HEK293 (cell line): ENCODE measurements around the gene ABHD16B.

Experiments used
- CTCF ChIA-PET: fragments of 350-600 bp; formaldehyde crosslinking; extraction: SDS; loops from one replicate; lab custom pipeline; 2021; ENCODE audit warnings: antibody characterized with exemption; lab: Yijun Ruan, JAX
- POLR2A ChIA-PET: fragments of 300-600 bp; formaldehyde crosslinking; extraction: SDS; loops from one replicate; lab custom pipeline; 2020; ENCODE audit warnings: antibody characterized with exemption, inconsistent platforms; lab: Yijun Ruan, JAX
- H3K27ac ChIP-seq: fragments of 200-500 bp; sonication (Bioruptor generic); 2 replicates; pipeline ENCODE4 v1.5.1; 2014; ENCODE audit warnings: low read depth, low read length, control low read depth, inconsistent platforms; ENCODE audit errors: extremely low read depth
- H3K36me3 ChIP-seq, 2 experiments: fragments of 200-500 bp in 1 of 2; sonication (Bioruptor generic) in 1 of 2; 1 replicate in 1 of 2; 2 replicates in 1 of 2; pipeline ENCODE4 v1.5.1; 2014 to 2017; ENCODE audit warnings: inconsistent platforms in 2 of 2, low read length in 2 of 2; ENCODE audit not compliant: control insufficient read depth in 2 of 2, insufficient read depth in 1 of 2
- H3K4me1 ChIP-seq: fragments of 200-500 bp; sonication (Bioruptor generic); 2 replicates; pipeline ENCODE4 v1.5.1; 2014; ENCODE audit warnings: mild to moderate bottlenecking, low read length, inconsistent platforms; ENCODE audit not compliant: control insufficient read depth, insufficient read depth
- H3K4me3 ChIP-seq: 2 replicates; pipeline ENCODE4 v1.5.1; 2011; ENCODE audit warnings: low read depth, mild to moderate bottlenecking, control low read depth, low read length, moderate library complexity
- H3K9me3 ChIP-seq: fragments of 200-500 bp; sonication (Bioruptor generic); 2 replicates; pipeline ENCODE4 v1.5.1; 2014; ENCODE audit warnings: low read depth, low read length, inconsistent platforms; ENCODE audit not compliant: control insufficient read depth, insufficient read depth
- KLF16 ChIP-seq: fragments of 450-650 bp; formaldehyde crosslinking; IDR thresholded peaks from 2 replicates; pipeline ENCODE4 v1.5.1; 2017; ENCODE audit warnings: missing biosample characterization, missing genetic modification characterization
- KLF17 ChIP-seq: fragments of 450-650 bp; formaldehyde crosslinking; IDR thresholded peaks from 2 replicates; pipeline ENCODE4 v1.5.1; 2016; ENCODE audit warnings: missing biosample characterization, missing genetic modification characterization
- KLF8 ChIP-seq: fragments of 450-650 bp; formaldehyde crosslinking; IDR thresholded peaks from 2 replicates; pipeline ENCODE4 v1.5.1; 2016; ENCODE audit warnings: missing biosample characterization, missing genetic modification characterization
- MYNN ChIP-seq: fragments of 450-650 bp; formaldehyde crosslinking; IDR thresholded peaks from 2 replicates; pipeline ENCODE4 v1.5.1; 2016; ENCODE audit warnings: missing biosample characterization, missing genetic modification characterization, borderline replicate concordance
- SCRT1 ChIP-seq: fragments of 450-650 bp; formaldehyde crosslinking; IDR thresholded peaks from 2 replicates; pipeline ENCODE4 v1.5.1; 2016; ENCODE audit warnings: missing biosample characterization, missing genetic modification characterization, borderline replicate concordance
- YY1 ChIP-seq: fragments of 450-650 bp; formaldehyde crosslinking; IDR thresholded peaks from 2 replicates; pipeline ENCODE4 v1.5.1; 2018; ENCODE audit warnings: missing biosample characterization, missing genetic modification characterization
- ZBTB8A ChIP-seq: fragments of 450-650 bp; formaldehyde crosslinking; IDR thresholded peaks from 2 replicates; pipeline ENCODE4 v1.5.1; 2016; ENCODE audit warnings: missing biosample characterization, missing genetic modification characterization
- ZNF10 ChIP-seq: fragments of 450-650 bp; formaldehyde crosslinking; IDR thresholded peaks from 2 replicates; pipeline ENCODE4 v1.5.1; 2017; ENCODE audit warnings: missing biosample characterization, missing genetic modification characterization
- ZNF140 ChIP-seq: fragments of 450-650 bp; formaldehyde crosslinking; IDR thresholded peaks from 2 replicates; pipeline ENCODE4 v1.5.1; 2016; ENCODE audit warnings: missing biosample characterization, missing genetic modification characterization
- ZNF157 ChIP-seq: fragments of 450-650 bp; formaldehyde crosslinking; IDR thresholded peaks from 2 replicates; pipeline ENCODE4 v1.5.1; 2016; ENCODE audit warnings: missing biosample characterization, missing genetic modification characterization
- ZNF16 ChIP-seq: fragments of 450-650 bp; formaldehyde crosslinking; IDR thresholded peaks from 2 replicates; pipeline ENCODE4 v1.5.1; 2016; ENCODE audit warnings: low read depth, missing biosample characterization, missing genetic modification characterization
- ZNF175 ChIP-seq: fragments of 450-650 bp; formaldehyde crosslinking; IDR thresholded peaks from 2 replicates; pipeline ENCODE4 v1.5.1; 2016; ENCODE audit warnings: missing biosample characterization, missing genetic modification characterization
- ZNF211 ChIP-seq: fragments of 450-650 bp; formaldehyde crosslinking; IDR thresholded peaks from 2 replicates; pipeline ENCODE4 v1.5.1; 2016; ENCODE audit warnings: low read depth, missing biosample characterization, missing genetic modification characterization
- ZNF223 ChIP-seq: fragments of 450-650 bp; formaldehyde crosslinking; IDR thresholded peaks from 2 replicates; pipeline ENCODE4 v1.5.1; 2016; ENCODE audit warnings: missing biosample characterization, missing genetic modification characterization
- ZNF311 ChIP-seq: fragments of 450-650 bp; formaldehyde crosslinking; IDR thresholded peaks from 2 replicates; pipeline ENCODE4 v1.5.1; 2017; ENCODE audit warnings: missing biosample characterization, missing genetic modification characterization, borderline replicate concordance
- ZNF324 ChIP-seq: fragments of 450-650 bp; formaldehyde crosslinking; IDR thresholded peaks from 2 replicates; pipeline ENCODE4 v1.5.1; 2016; ENCODE audit warnings: missing biosample characterization, missing genetic modification characterization
- ZNF571 ChIP-seq: fragments of 450-650 bp; formaldehyde crosslinking; IDR thresholded peaks from 2 replicates; pipeline ENCODE4 v1.5.0; 2017; ENCODE audit warnings: missing biosample characterization, missing genetic modification characterization
- ZNF621 ChIP-seq: fragments of 450-650 bp; formaldehyde crosslinking; IDR thresholded peaks from 2 replicates; pipeline ENCODE4 v1.5.1; 2017; ENCODE audit warnings: missing biosample characterization, missing genetic modification characterization
- ZNF654 ChIP-seq: fragments of 450-650 bp; formaldehyde crosslinking; IDR thresholded peaks from 2 replicates; pipeline ENCODE4 v1.5.1; 2016; ENCODE audit warnings: low read depth, missing biosample characterization, missing genetic modification characterization
- ZNF664 ChIP-seq: fragments of 450-650 bp; formaldehyde crosslinking; IDR thresholded peaks from 2 replicates; pipeline ENCODE4 v1.5.1; 2016; ENCODE audit warnings: missing biosample characterization, missing genetic modification characterization
- ZNF791 ChIP-seq: fragments of 450-650 bp; formaldehyde crosslinking; IDR thresholded peaks from 2 replicates; pipeline ENCODE4 v1.5.1; 2016; ENCODE audit warnings: missing biosample characterization, missing genetic modification characterization
- ZNF843 ChIP-seq: fragments of 450-650 bp; formaldehyde crosslinking; IDR thresholded peaks from 2 replicates; pipeline ENCODE4 v1.5.1; 2016; ENCODE audit warnings: missing biosample characterization, missing genetic modification characterization
- TF ChIP-seq, protein P1 (sequence below): fragments of 450-650 bp; formaldehyde crosslinking; IDR thresholded peaks from 2 replicates; pipeline ENCODE4 v1.5.1; 2016; ENCODE audit warnings: missing biosample characterization, missing genetic modification characterization
- TF ChIP-seq, protein P2 (sequence below): fragments of 450-650 bp; formaldehyde crosslinking; IDR thresholded peaks from 2 replicates; pipeline ENCODE4 v1.5.1; 2017; ENCODE audit warnings: missing biosample characterization, mild to moderate bottlenecking, missing genetic modification characterization, moderate library complexity

ABHD16B gene

DNA sequence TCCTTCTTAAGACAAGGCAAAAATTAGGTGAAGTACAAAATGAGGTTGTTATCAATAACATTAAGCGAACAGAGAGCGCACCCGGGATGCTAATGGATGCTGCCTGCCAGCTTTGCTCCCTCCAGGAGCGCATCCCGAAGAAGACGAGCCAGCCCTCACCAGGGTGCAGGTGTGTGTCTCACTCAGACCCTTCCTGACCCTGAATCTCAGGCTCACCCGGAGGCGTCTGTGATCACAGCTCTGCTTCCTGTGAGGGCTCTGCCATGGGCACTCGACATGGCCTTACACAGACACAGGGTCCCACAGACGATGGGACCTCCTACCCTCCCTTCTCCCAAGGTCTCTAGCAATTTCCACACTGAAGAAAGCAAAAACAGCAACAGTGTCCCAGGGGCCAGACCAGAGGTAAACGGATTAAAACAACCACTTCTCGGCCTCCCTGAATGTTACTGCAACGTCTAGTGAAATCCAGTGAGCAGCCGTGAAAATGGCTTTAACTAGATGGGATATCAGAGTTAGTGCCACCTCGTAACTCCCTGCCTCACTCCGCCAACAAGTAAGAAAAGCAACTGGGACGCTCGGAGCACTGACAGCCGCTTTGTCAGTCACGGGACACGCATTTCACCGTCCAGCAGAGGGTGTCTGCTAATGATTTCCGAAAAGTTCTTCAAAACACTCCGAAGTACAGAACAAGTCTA is 41.9 kb upstream of the ABHD16B start:
- CTCF ChIA-PET = no interaction called here

DNA sequence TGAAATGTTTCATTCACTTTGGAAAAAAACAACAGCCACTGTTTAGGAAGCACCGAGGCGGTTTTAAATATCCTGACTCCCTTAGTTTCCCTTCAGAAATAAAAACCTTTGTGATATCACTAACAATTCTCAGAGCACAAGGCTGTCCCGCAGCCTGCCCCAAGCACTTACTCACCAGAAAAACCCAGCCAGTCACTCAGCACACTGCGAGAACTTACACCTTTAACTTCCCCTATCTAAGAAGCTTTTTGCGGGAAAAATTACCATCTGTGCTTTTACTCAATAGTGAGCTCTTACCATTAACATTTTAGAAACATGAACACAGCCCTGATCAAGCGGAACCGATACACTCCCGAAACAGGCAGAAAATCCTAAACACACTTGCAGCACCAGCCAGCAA is 39.5 kb upstream of the ABHD16B start:
- no peaks in the 10 kb centered on the region for H3K4me1 ChIP-seq
- ChIA-PET POLR2A (no interaction called here), CTCF (interaction anchor here (0.6 to 1.1 kb wide), 3 partner anchors 33 to 320 kb away, joined by 3 read pairs; partner anchors contain the start of gene ZGPAT)
- H3K9me3 ChIP-seq = no peaks in the 10 kb centered on the region
- TF ChIP-seq ZNF621 (tag by site-specific recombination) = no peak
- no peak for TF ChIP-seq MYNN (tag by site-specific recombination)
- no peak for TF ChIP-seq ZNF654 (tag by site-specific recombination)
- TF ChIP-seq YY1 = no peak
- TF ChIP-seq KLF17 = no peak
- TF ChIP-seq ZNF10 (tag by site-specific recombination) = no peak
- no peak for TF ChIP-seq ZNF571 (tag by site-specific recombination)
- TF ChIP-seq ZNF175 (tag by site-specific recombination) = no peak
- TF ChIP-seq ZNF16 (tag by site-specific recombination) = no peak
- TF ChIP-seq ZNF223 (tag by site-specific recombination) = no peak
- no peak overlapping the region for H3K4me3 ChIP-seq
- H3K36me3 ChIP-seq = no peaks in the 10 kb centered on the region
- H3K27ac ChIP-seq = no peak overlapping the region

More for the DNA sequence above, 41.9 kb upstream of the ABHD16B start:
- Histone ChIP-seq H3K9me3 (no peaks in the 10 kb centered on the region), H3K27ac (no peak overlapping the region)
- TF ChIP-seq ZNF324 (tag by site-specific recombination) = no peak
- TF ChIP-seq ZNF157 (tag by site-specific recombination) = no peak
- no peak for TF ChIP-seq ZNF311 (tag by site-specific recombination)
- no peak for TF ChIP-seq ZNF791
- TF ChIP-seq ZBTB8A (tag by site-specific recombination) = no peak
- TF ChIP-seq, protein P1, sequence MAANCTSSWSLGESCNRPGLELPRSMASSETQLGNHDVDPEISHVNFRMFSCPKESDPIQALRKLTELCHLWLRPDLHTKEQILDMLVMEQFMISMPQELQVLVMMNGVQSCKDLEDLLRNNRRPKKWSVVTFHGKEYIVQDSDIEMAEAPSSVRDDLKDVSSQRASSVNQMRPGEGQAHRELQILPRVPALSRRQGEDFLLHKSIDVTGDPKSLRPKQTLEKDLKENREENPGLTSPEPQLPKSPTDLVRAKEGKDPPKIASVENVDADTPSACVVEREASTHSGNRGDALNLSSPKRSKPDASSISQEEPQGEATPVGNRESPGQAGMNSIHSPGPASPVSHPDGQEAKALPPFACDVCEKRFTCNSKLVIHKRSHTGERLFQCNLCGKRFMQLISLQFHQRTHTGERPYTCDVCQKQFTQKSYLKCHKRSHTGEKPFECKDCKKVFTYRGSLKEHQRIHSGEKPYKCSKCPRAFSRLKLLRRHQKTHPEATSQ = no peak
- no peak for TF ChIP-seq ZNF140
- no peak for TF ChIP-seq SCRT1
- TF ChIP-seq, protein P2, sequence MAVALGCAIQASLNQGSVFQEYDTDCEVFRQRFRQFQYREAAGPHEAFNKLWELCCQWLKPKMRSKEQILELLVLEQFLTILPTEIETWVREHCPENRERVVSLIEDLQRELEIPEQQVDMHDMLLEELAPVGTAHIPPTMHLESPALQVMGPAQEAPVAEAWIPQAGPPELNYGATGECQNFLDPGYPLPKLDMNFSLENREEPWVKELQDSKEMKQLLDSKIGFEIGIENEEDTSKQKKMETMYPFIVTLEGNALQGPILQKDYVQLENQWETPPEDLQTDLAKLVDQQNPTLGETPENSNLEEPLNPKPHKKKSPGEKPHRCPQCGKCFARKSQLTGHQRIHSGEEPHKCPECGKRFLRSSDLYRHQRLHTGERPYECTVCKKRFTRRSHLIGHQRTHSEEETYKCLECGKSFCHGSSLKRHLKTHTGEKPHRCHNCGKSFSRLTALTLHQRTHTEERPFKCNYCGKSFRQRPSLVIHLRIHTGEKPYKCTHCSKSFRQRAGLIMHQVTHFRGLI (tag by site-specific recombination) = no peak
- TF ChIP-seq ZNF843 (tag by site-specific recombination) = no peak
- TF ChIP-seq ZNF211 (tag by site-specific recombination) = no peak
- TF ChIP-seq ZNF664 = no peak
- no peak for TF ChIP-seq KLF8 (tag by site-specific recombination)
- no peak for TF ChIP-seq KLF16
- no peak for TF ChIP-seq ZNF16 (tag by site-specific recombination)
- TF ChIP-seq, all 188 proteins: peak for 0
- Histone ChIP-seq H3K4me1 (no peaks in the 10 kb centered on the region), H3K36me3 (no peaks in the 10 kb centered on the region), H3K4me3 (no peak overlapping the region)
- POLR2A ChIA-PET = no interaction called here
